NCI-H748 (cell line): ENCODE data around the gene HMX2.

Source experiments
- DNase-seq: peaks from one replicate; lab custom pipeline; 2025; ENCODE audit not compliant: unreplicated experiment; lab: John Stamatoyannopoulos, UW

The HMX2 gene

GRCh38 chr10:123147635-123148413 is at the start of gene HMX2:
Gene HMX2, plus strand, starts transcription at chr10:123148136. Its CDS starts 243 bp downstream, at chr10:123148379.
- DNase-seq: peak; percentile 78

- DNase-seq: no peak
These were observed 47.7 kb upstream of the HMX2 start for GRCh38 chr10:123100030-123100762.

GRCh38 chr10:123101872-123102271 is 46.1 kb upstream of the HMX2 start:
- DNase-seq: no peak

- peak; percentile 35 for DNase-seq
These were observed 45.3 kb upstream of the HMX2 start for GRCh38 chr10:123102673-123103072.

GRCh38 chr10:123103944-123104343 is 44.0 kb upstream of the HMX2 start:
- peak; percentile 48 for DNase-seq

GRCh38 chr10:123109466-123109865 is 38.5 kb upstream of the HMX2 start:
- DNase-seq: no peak

GRCh38 chr10:123117644-123118417 is 30.1 kb upstream of the HMX2 start:
- no peak for DNase-seq

GRCh38 chr10:123119081-123119480 is 28.9 kb upstream of the HMX2 start:
- DNase-seq: no peak

- no peak for DNase-seq
These were observed 21.7 kb upstream of the HMX2 start for GRCh38 chr10:123126246-123126645.

GRCh38 chr10:123129618-123130271 is 18.2 kb upstream of the HMX2 start:
- DNase-seq: no peak

- DNase-seq: peak; percentile 85
These were observed 15.1 kb upstream of the HMX2 start for GRCh38 chr10:123132576-123133477.

- DNase-seq: no peak
These were observed 14.2 kb upstream of the HMX2 start for GRCh38 chr10:123133541-123134342.

- peak; percentile 40 for DNase-seq
These were observed 13.5 kb upstream of the HMX2 start for GRCh38 chr10:123134343-123134914.

GRCh38 chr10:123134915-123135414 is 13.0 kb upstream of the HMX2 start:
- DNase-seq: no peak

- peak; percentile 76 for DNase-seq
These were observed 12.4 kb upstream of the HMX2 start, which contains the start of gene HMX3 for GRCh38 chr10:123135415-123136141. Gene HMX3, plus strand, starts transcription at chr10:123135970. Its CDS starts 81 bp downstream, at chr10:123136051.

- peak; percentile 40 for DNase-seq
These were observed 11.6 kb upstream of the HMX2 start for GRCh38 chr10:123136221-123136805.
